Breast epithelium (tissue), 4 donors: Measurements from ENCODE around the gene TRPC3. TPM values are rescaled to one million over a fixed set of nuclear protein-coding genes. Genes with fewer than 3 reads are reported as not detected.

Experiments used
- DNase-seq, 2 donors: peaks; one replicate each; pipeline ENCODE4 v3.0.0-alpha.2; 2019; ENCODE audit warnings: low spot score in 2 of 2
- H3K27ac ChIP-seq, 2 donors: fragments of 200-600 bp; sonication (generic) in 1 of 2; one replicate each; pipeline ENCODE4 v1.5.1; 2016 to 2019; ENCODE audit warnings: mild to moderate bottlenecking in 1 of 2
- H3K27me3 ChIP-seq, 2 donors: fragments of 200-600 bp; sonication (generic) in 1 of 2; one replicate each; pipeline versions ENCODE4 v1.5.1 to v1.6.0; 2017 to 2019; ENCODE audit warnings: control low read depth in 1 of 2, mild to moderate bottlenecking in 1 of 2
- H3K36me3 ChIP-seq: fragments of 200-600 bp; one replicate; pipeline ENCODE4 v1.5.1; 2019
- H3K4me1 ChIP-seq, 2 donors: fragments of 200-600 bp; sonication (generic); one replicate each; pipeline ENCODE4 v1.5.1; 2016 to 2019; ENCODE audit warnings: control low read depth in 1 of 2
- H3K4me3 ChIP-seq, 3 donors: fragments of 200-600 bp; sonication (generic); 1 replicate in 2 of 3; 2 replicates in 1 of 3; pipeline ENCODE4 v1.5.1; 2016 to 2019; ENCODE audit warnings: mild to moderate bottlenecking in 3 of 3, moderate library complexity in 2 of 3
- H3K9me3 ChIP-seq, 2 donors: fragments of 200-600 bp; sonication (generic) in 1 of 2; one replicate each; pipeline ENCODE4 v1.5.1; 2016 to 2019; ENCODE audit warnings: control low read depth in 1 of 2
- POLR2A ChIP-seq: fragments of 450-650 bp; IDR thresholded peaks from one replicate; pipeline ENCODE4 v1.6.1; 2016; ENCODE audit warnings: antibody characterized with exemption, mild to moderate bottlenecking, moderate library complexity
- POLR2AphosphoS5 ChIP-seq, 3 donors: sonication (generic); formaldehyde crosslinking; IDR thresholded peaks; one replicate each; pipeline ENCODE4 v1.6.1; 2017; ENCODE audit warnings: antibody characterized with exemption in 3 of 3
- intact Hi-C: fragments of 100-400 bp; cut with DNase I; formaldehyde crosslinking; loops from one replicate; pipeline ENCODE4 v1.15.1; 2023; ENCODE audit warnings: low total_unique reads
- total RNA-seq, 3 donors: library from RNA; depleted of rRNA; stranded (reverse); fragments of >200 nt; gene quantifications; one replicate each; pipeline ENCODE4 v1.1.0, GENCODE V29; 2016
- TF ChIP-seq, protein P1 (sequence below), 3 donors: fragments of 450-650 bp; IDR thresholded peaks; one replicate each; pipeline ENCODE4 v1.5.1; 2016 to 2017; ENCODE audit warnings: antibody characterized with exemption in 3 of 3, mild to moderate bottlenecking in 3 of 3, moderate library complexity in 3 of 3

The TRPC3 gene
- total RNA-seq, 3 donors from 2014 or later, result 0.64 to 0.98 (median 0.88) TPM

- no peak overlapping the region for H3K4me3 ChIP-seq
- no peaks in the 10 kb centered on the region for H3K4me1 ChIP-seq
- H3K9me3 ChIP-seq, result no peaks in the 10 kb centered on the region
- no peaks in the 10 kb centered on the region for H3K36me3 ChIP-seq
- no peak for DNase-seq
- H3K27ac ChIP-seq, result no peak overlapping the region
- intact Hi-C loops, result no loop called here
- TF ChIP-seq POLR2AphosphoS5 (IDR thresholded peaks at IDR 0.05), result no peak
- TF ChIP-seq POLR2A, result no peak
- TF ChIP-seq, protein P1, sequence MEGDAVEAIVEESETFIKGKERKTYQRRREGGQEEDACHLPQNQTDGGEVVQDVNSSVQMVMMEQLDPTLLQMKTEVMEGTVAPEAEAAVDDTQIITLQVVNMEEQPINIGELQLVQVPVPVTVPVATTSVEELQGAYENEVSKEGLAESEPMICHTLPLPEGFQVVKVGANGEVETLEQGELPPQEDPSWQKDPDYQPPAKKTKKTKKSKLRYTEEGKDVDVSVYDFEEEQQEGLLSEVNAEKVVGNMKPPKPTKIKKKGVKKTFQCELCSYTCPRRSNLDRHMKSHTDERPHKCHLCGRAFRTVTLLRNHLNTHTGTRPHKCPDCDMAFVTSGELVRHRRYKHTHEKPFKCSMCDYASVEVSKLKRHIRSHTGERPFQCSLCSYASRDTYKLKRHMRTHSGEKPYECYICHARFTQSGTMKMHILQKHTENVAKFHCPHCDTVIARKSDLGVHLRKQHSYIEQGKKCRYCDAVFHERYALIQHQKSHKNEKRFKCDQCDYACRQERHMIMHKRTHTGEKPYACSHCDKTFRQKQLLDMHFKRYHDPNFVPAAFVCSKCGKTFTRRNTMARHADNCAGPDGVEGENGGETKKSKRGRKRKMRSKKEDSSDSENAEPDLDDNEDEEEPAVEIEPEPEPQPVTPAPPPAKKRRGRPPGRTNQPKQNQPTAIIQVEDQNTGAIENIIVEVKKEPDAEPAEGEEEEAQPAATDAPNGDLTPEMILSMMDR (IDR thresholded peaks at IDR 0.05), result no peak
- H3K27me3 ChIP-seq, result no peaks in the 10 kb centered on the region
Observed at GRCh38 chr4:121977251-121978171, 25.7 kb upstream of the TRPC3 start.

- Histone ChIP-seq H3K27me3 (no peaks in the 10 kb centered on the region), H3K9me3 (no peaks in the 10 kb centered on the region), H3K36me3 (no peaks in the 10 kb centered on the region), H3K4me3 (no peak overlapping the region), H3K4me1 (no peaks in the 10 kb centered on the region), H3K27ac (no peak overlapping the region)
- intact Hi-C loops, result no loop called here
- no peak for DNase-seq
- TF ChIP-seq POLR2AphosphoS5 (IDR thresholded peaks at IDR 0.05) (no peak), POLR2A (no peak)
- TF ChIP-seq, protein P1 (IDR thresholded peaks at IDR 0.05), result no peak
Observed at GRCh38 chr4:121975784-121976183, 23.9 kb upstream of the TRPC3 start.

DNA sequence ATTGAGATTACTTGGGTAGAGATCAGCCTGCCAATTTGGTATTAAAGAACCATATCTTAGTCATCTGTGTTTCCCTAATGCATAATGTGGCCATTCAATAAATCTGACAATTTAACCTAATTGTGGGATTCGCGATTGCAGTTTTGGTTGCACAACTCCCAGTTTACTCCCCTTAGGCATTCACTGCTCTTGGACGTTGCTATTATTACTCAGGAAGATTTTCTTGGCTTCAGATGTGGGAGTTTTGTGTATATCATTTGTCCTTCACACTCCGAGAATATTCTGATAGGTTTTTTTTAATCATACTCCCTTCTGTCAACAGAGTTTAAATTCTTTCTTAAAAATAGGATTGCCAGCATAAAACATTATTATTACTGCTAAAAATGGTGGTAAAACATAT is 22.0 kb upstream of the TRPC3 start:
- TF ChIP-seq POLR2A (no peak), POLR2AphosphoS5 (IDR thresholded peaks at IDR 0.05) (no peak)
- TF ChIP-seq, protein P1 (IDR thresholded peaks at IDR 0.05), result no peak
- Histone ChIP-seq H3K4me3 (no peak overlapping the region), H3K27ac (no peak overlapping the region), H3K4me1 (no peaks in the 10 kb centered on the region), H3K36me3 (no peaks in the 10 kb centered on the region), H3K9me3 (no peaks in the 10 kb centered on the region), H3K27me3 (no peaks in the 10 kb centered on the region)
- intact Hi-C loops, result no loop called here
- DNase-seq, result no peak

GRCh38 chr4:121968859-121969258 is 17.0 kb upstream of the TRPC3 start:
- no peaks in the 10 kb centered on the region for H3K27me3 ChIP-seq
- H3K4me3 ChIP-seq, result no peak overlapping the region
- H3K36me3 ChIP-seq, result no peaks in the 10 kb centered on the region

More at GRCh38 chr4:121968859-121969258, 17.0 kb upstream of the TRPC3 start:
- intact Hi-C loops, result loop anchor here (5.0 kb wide), 1 partner anchor 513 kb away; no protein-coding TSS in a partner anchor
- Histone ChIP-seq H3K9me3 (no peaks in the 10 kb centered on the region), H3K27ac (no peak overlapping the region), H3K4me1 (no peaks in the 10 kb centered on the region)
- no peak for DNase-seq
- TF ChIP-seq POLR2A (no peak), POLR2AphosphoS5 (IDR thresholded peaks at IDR 0.05) (no peak)
- TF ChIP-seq, protein P1 (IDR thresholded peaks at IDR 0.05), result no peak
